PC-3 (cell line): Measurements from ENCODE around the gene CA9. TPM values are rescaled to one million over a fixed set of nuclear protein-coding genes. Genes with fewer than 3 reads are reported as not detected.

ENCODE experiments used
- ATAC-seq: fragments of 200-7000 bp; cut with Tn5 transposase; 2 replicates; pipeline ENCODE4 v1.9.1; 2020; ENCODE audit warnings: mild to moderate bottlenecking, moderate library complexity
- BruUV-seq: library from RNA; stranded (reverse); fragments of 400-500 nt; replicated peaks from 2 replicates; lab custom pipeline; 2021; lab: Mats Ljungman, UMichigan
- CTCF ChIA-PET: fragments of 300-600 bp; sonication (Branson Sonifier 250); formaldehyde crosslinking; loops from one replicate; lab custom pipeline; 2022; ENCODE audit warnings: antibody characterized with exemption; lab: Charles Lee
- POLR2A ChIA-PET: fragments of 300-600 bp; sonication (Branson Sonifier 250); formaldehyde crosslinking; loops from one replicate; lab custom pipeline; 2022; ENCODE audit warnings: antibody characterized with exemption; ENCODE audit not compliant: unreplicated experiment; lab: Charles Lee
- DNase-seq: peaks from one replicate; pipeline ENCODE4 v3.0.0-alpha.2; 2015
- H2AFZ ChIP-seq: fragments of 300-600 bp; sonication (generic); 2 replicates; pipeline ENCODE4 v1.6.0; 2016; ENCODE audit warnings: antibody characterized with exemption, low read length
- H3F3A ChIP-seq: fragments of 300-600 bp; sonication (generic); one replicate; pipeline ENCODE4 v1.6.0; 2017; ENCODE audit warnings: antibody characterized with exemption, low read length, control low read depth, mild to moderate bottlenecking; ENCODE audit not compliant: unreplicated experiment
- H3K27ac ChIP-seq: fragments of 300-600 bp; sonication (generic); 2 replicates; pipeline ENCODE4 v1.5.1; 2016; ENCODE audit warnings: mild to moderate bottlenecking, low read length
- H3K27me3 ChIP-seq: fragments of 300-600 bp; sonication (generic); 2 replicates; pipeline ENCODE4 v1.6.1; 2016; ENCODE audit warnings: low read length, mixed read lengths
- H3K36me3 ChIP-seq: fragments of 300-600 bp; sonication (generic); 2 replicates; pipeline ENCODE4 v1.6.1; 2016; ENCODE audit warnings: low read depth, mixed run types, low read length, mixed read lengths
- H3K4me1 ChIP-seq: fragments of 300-600 bp; sonication (generic); 2 replicates; pipeline ENCODE4 v1.5.1; 2016; ENCODE audit warnings: low read length; ENCODE audit not compliant: insufficient read depth
- H3K4me2 ChIP-seq: fragments of 300-600 bp; sonication (generic); 2 replicates; pipeline ENCODE4 v1.6.0; 2016; ENCODE audit warnings: low read length
- H3K4me3 ChIP-seq: fragments of 300-600 bp; sonication (generic); 2 replicates; pipeline ENCODE4 v1.5.1; 2016; ENCODE audit warnings: mild to moderate bottlenecking, low read length, mixed read lengths
- H3K79me2 ChIP-seq: fragments of 300-600 bp; sonication (generic); 2 replicates; pipeline ENCODE4 v1.6.1; 2017; ENCODE audit warnings: low read length, mixed read lengths
- H3K9ac ChIP-seq: fragments of 300-600 bp; sonication (generic); 2 replicates; pipeline ENCODE4 v1.6.0; 2016; ENCODE audit warnings: mild to moderate bottlenecking, low read length
- H3K9me2 ChIP-seq: fragments of 300-600 bp; sonication (generic); replicated peaks from 2 replicates; pipeline ENCODE4 v1.6.1; 2016; ENCODE audit warnings: mixed run types, low read length, mixed read lengths
- H3K9me3 ChIP-seq: fragments of 300-600 bp; sonication (generic); 2 replicates; pipeline ENCODE4 v1.6.1; 2016; ENCODE audit warnings: low read length, mixed read lengths
- H4K20me1 ChIP-seq: fragments of 300-600 bp; sonication (generic); 2 replicates; pipeline ENCODE4 v1.6.1; 2016; ENCODE audit warnings: low read length, mixed read lengths
- CTCF ChIP-seq: fragments of 300-600 bp; sonication (generic); conservative IDR thresholded peaks from 2 replicates; pipeline ENCODE4 v1.5.1; 2017; ENCODE audit warnings: antibody characterized with exemption, low read depth, mild to moderate bottlenecking, low read length
- EZH2 ChIP-seq: fragments of 300-600 bp; sonication (generic); IDR thresholded peaks from one replicate; pipeline ENCODE4 v1.6.1; 2017; ENCODE audit warnings: antibody characterized with exemption, mild to moderate bottlenecking, low read length; ENCODE audit not compliant: unreplicated experiment
- EZH2phosphoT487 ChIP-seq: fragments of 300-600 bp; sonication (generic); IDR thresholded peaks from 2 replicates; pipeline ENCODE4 v1.6.1; 2018; ENCODE audit warnings: mild to moderate bottlenecking, antibody characterized with exemption, low read length, borderline replicate concordance
- intact Hi-C: fragments of 100-400 bp; cut with micrococcal nuclease; formaldehyde crosslinking; loops from 2 replicates; pipeline ENCODE4 v1.9.0; 2023
- total RNA-seq: library from RNA; depleted of rRNA; stranded (reverse); fragments of >200 nt; gene quantifications from 2 replicates; pipeline ENCODE4 v1.2.3, GENCODE V29; 2014

CA9 gene
- total RNA-seq, 1 experiment from 2014 or later = 7.7 TPM

- TF ChIP-seq EZH2phosphoT487 = no peak
- no peak for TF ChIP-seq CTCF
- no peak for TF ChIP-seq EZH2
- no peaks in the 10 kb centered on the region for H3F3A ChIP-seq
- DNase-seq = peak; percentile 66
- peak; percentile 21; the same call in 1 of the 2 replicates for ATAC-seq
- H3K9me2 ChIP-seq = no peaks in the 10 kb centered on the region
- no TSS peak for BruUV-seq
- POLR2A ChIA-PET = no interaction called here
- no peaks in the 10 kb centered on the region for H3K27me3 ChIP-seq
- H3K4me2 ChIP-seq = peak overlapping the region; percentile 26; the same call in 1 of the 2 replicates
- H3K4me1 ChIP-seq = peaks cover 28% of the 10 kb centered on the region
- H3K79me2 ChIP-seq = peaks cover 4% of the 10 kb centered on the region
- H3K9ac ChIP-seq = no peak overlapping the region
- H4K20me1 ChIP-seq = no peaks in the 10 kb centered on the region
- no peak overlapping the region for H3K4me3 ChIP-seq
- peak overlapping the region; percentile 23 for H3K27ac ChIP-seq
- 0 out of 2 replicates have a peak overlapping the region, but pooled peaks have one; percentile 34 for H2AFZ ChIP-seq
- no peaks in the 10 kb centered on the region for H3K36me3 ChIP-seq
- intact Hi-C loops = no loop called here
- H3K9me3 ChIP-seq = no peaks in the 10 kb centered on the region
- CTCF ChIA-PET = no interaction called here
Observed at GRCh38 chr9:35669331-35670145, 4.2 kb upstream of the CA9 start.

- TF ChIP-seq CTCF = no peak
- no peak for TF ChIP-seq EZH2phosphoT487
- TF ChIP-seq EZH2 = no peak
- Histone ChIP-seq H3F3A (no peaks in the 10 kb centered on the region), H3K4me1 (peaks cover 15% of the 10 kb centered on the region), H3K27ac (no peak overlapping the region), H3K9me2 (no peaks in the 10 kb centered on the region), H3K36me3 (no peaks in the 10 kb centered on the region), H3K4me2 (no peak overlapping the region), H3K79me2 (no peaks in the 10 kb centered on the region), H3K4me3 (no peak overlapping the region), H2AFZ (no peak overlapping the region), H3K9me3 (no peaks in the 10 kb centered on the region), H3K9ac (no peak overlapping the region), H3K27me3 (no peaks in the 10 kb centered on the region), H4K20me1 (no peaks in the 10 kb centered on the region)
- no peak for DNase-seq
- BruUV-seq = no TSS peak
- CTCF ChIA-PET = no interaction called here
- POLR2A ChIA-PET = no interaction called here
- no peak for ATAC-seq
- intact Hi-C loops = no loop called here
Observed at GRCh38 chr9:35674025-35674361, 265 bp downstream of the CA9 start.

- Histone ChIP-seq H3K9me2 (no peaks in the 10 kb centered on the region), H3K27me3 (no peaks in the 10 kb centered on the region), H2AFZ (no peak overlapping the region), H3K4me3 (no peak overlapping the region), H3K9me3 (no peaks in the 10 kb centered on the region), H3K4me1 (peaks cover 6% of the 10 kb centered on the region; the same call in 1 of the 2 replicates), H3K4me2 (no peak overlapping the region), H3K27ac (no peak overlapping the region), H3K79me2 (no peaks in the 10 kb centered on the region), H3F3A (no peaks in the 10 kb centered on the region), H3K36me3 (no peaks in the 10 kb centered on the region), H4K20me1 (no peaks in the 10 kb centered on the region), H3K9ac (no peak overlapping the region)
- DNase-seq = no peak
- ATAC-seq = no peak
- intact Hi-C loops = no loop called here
- POLR2A ChIA-PET = no interaction called here
- no peak for TF ChIP-seq CTCF
- TF ChIP-seq EZH2 = no peak
- TF ChIP-seq EZH2phosphoT487 = no peak
- no TSS peak for BruUV-seq
- CTCF ChIA-PET = interaction anchor here (0.6 kb wide), 1 partner anchor 1648 kb away, joined by 3 read pairs; no protein-coding TSS in a partner anchor
Observed at GRCh38 chr9:35675204-35675603, 1.5 kb downstream of the CA9 start.
